Measurements from ENCODE around the gene BRD1.

Gene BRD1

DNA sequence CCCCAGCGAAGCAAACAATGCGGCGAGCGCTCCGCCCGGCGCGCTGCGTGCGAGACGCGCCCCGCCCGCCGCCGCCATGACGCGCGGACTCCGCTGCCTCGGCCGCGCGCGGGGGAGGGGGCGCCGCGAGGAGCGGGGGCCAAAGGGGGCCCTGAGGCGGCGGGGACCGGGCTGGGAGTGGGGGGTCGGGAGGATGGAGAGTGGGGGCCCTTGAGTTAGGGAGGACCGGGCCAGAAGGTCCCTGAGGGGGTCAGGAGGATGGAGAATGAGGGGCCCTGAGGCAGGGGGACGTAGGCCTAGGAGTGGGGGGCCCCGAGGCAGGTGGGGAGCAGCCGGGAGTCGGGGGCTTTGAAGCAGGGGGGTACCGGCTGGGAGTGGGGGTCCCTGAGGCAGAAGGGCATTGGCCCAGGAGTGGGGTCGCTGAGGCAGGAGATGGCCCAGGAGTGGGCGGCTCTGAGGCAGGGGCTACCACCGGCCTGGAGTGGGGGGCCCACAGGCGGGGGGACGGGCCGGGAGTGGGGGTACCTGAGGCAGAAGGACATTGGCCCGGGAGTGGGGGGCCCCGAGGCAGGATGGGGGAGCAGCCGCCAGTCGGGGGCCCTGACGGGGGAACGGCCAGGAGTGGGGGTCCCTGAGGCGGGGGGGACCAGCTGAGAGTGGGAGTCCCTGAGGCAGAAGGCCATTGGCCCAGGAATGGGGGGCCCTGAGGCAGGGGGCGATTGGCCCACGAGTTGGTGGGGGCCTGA, at the start of gene BRD1:
TSS of gene BRD1 (minus strand) at position 21 of the 746 bp plus-strand sequence. CDS start 3,556 bp downstream, outside the sequence.
- in situ Hi-C loops (cut with MboI; ENCODE audit: low sequenced_read_pairs): no loop called here

DNA sequence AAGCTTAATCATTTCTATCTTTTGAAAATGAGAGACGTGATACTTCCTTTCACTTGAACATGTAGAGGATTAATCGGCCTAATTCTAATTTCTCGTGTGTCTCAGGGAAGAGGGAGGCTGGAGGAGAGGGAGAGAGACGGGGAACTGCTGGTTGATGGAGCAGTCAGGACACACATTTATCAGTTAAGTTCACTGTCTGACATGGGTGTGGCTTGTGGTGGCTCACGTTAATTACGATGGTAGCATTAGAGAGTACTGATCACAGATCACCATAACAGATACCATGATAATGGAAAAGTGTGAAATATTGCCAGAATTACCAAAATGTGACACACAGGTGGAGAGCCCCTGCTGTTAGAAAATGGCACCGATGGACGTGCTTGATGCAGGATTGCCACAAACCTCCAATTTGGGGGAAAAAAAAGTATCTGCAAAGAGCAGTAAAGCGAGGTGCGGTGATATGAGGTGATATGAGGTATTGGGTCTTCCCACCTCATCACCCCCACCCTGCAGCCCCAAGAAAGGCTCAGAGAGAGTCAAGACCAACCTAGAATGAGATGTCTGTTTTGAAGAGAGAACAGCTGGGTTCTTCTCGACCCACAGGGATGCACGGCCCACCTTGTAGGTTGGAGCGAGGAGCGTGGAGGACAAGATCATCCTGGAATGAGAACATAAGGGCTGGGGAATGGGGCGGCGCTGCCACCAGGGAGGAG, 45.7 kb upstream of the BRD1 start:
- in situ Hi-C loops (cut with MboI; ENCODE audit: low sequenced_read_pairs): no loop called here

DNA sequence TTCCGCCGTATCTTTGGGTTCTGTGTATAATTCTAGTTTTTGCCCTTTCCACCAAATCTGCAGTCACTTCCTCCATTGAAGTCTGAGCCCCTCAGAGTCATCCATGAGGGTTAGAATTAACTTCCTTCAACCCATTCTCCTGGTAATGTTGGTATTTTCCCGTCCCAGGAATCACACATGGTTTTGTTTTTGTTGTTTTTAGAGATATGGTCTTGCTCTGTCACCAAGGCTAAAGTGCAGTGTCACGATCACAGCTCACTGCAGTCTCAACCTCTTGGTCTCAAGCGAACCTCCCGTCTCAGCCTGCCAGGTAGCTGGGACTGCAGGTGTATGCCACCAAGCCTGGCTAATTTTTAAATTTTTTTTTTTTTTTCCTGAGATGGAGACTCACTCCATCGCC, 44.7 kb upstream of the BRD1 start:
- in situ Hi-C loops (cut with MboI; ENCODE audit: low sequenced_read_pairs): no loop called here

DNA sequence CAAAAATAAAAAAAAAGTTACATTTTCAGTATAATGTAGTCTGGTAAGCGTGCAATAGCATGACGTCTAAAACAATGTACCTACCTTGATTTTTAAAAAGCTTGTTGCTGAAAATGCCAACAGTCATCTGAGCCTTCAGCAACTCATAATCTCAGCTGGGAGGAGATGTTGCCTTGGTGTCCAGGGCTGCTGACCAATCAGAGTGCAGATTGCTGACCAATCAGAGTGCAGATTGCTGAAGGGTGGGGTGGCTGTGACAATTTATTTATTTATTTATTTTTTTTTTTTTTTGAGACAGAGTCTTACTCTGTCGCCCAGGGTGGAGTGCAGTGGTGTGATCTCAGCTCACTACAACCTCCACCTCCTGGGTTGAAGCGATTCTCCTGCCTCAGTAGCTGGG, 43.8 kb upstream of the BRD1 start:
- in situ Hi-C loops (cut with MboI; ENCODE audit: low sequenced_read_pairs): no loop called here

DNA sequence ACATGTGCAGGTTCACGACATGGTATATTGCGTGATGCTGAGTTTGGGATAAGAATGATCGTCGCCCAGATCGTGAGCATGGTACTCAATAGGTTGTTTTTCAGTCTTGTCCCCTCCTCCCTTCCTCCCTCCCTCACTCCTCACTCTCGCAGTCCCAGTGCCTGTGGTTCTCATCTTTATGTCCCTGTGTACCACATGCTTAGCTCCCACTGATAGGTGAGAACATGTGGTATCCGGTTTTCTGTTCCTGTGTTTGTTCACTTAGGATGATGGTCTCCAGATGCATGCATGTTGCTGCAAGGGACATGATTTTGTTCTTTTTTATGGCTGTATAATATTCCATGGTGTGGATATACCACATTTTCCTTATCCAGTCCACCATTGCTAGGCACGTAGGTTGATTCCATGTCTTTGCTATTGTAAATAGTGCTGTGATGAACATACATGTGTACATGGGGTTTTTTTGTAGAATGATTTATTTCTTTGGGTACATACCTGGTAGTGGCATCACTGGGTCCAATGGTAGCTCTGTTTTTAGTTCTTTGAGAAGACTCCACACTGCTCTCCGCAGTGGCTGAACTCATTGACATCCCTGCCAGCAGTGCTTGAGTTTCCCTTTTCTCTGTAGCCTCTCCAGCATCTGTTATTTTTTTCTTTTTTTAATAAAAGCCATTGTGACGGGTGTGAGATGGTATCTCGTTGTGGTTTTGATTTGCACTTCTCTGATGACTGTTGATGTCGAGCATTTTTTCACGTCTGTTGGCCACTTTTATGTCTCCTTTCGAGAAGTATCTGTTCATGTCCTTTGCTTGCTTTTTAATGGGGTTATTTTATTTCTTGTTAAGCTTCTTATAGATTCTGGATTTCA, 42.4 kb upstream of the BRD1 start:
- in situ Hi-C loops (cut with MboI; ENCODE audit: low sequenced_read_pairs): no loop called here

DNA sequence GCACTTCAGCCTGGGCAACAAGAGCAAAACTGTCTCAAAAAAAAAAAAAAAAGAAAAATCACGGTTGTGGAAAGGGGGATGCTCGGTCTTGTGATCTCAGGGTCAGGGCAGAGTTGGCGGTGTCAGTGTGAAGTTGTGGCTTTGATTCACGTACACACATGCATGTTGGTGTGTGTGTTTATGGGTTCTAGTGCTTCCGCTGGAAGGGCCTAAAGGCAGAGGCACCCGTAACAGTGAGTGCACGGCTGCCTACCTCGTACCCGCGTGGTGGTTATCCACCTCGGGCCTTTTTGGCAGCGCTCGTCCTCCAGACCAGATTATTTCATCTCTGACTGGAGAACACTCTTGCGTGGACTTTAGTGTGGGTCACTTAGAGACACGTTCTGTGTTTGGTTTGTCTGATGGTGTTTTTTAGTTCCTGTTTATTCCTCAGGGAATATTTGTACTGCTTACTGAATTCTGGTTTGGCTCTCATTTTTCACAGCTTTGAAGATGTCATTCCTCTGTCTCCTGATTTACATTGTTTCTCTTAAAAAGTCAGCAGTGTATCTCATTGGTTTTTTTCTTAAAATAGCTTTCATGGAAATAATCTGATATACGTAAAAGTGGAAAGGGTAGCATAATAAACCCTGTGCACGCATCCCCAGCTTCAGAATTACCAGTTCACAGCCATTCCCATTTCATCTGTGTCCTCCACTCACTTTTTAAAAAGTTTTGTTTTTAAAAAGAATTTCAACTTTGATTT, 41.6 kb upstream of the BRD1 start:
- in situ Hi-C loops (cut with MboI; ENCODE audit: low sequenced_read_pairs): no loop called here

DNA sequence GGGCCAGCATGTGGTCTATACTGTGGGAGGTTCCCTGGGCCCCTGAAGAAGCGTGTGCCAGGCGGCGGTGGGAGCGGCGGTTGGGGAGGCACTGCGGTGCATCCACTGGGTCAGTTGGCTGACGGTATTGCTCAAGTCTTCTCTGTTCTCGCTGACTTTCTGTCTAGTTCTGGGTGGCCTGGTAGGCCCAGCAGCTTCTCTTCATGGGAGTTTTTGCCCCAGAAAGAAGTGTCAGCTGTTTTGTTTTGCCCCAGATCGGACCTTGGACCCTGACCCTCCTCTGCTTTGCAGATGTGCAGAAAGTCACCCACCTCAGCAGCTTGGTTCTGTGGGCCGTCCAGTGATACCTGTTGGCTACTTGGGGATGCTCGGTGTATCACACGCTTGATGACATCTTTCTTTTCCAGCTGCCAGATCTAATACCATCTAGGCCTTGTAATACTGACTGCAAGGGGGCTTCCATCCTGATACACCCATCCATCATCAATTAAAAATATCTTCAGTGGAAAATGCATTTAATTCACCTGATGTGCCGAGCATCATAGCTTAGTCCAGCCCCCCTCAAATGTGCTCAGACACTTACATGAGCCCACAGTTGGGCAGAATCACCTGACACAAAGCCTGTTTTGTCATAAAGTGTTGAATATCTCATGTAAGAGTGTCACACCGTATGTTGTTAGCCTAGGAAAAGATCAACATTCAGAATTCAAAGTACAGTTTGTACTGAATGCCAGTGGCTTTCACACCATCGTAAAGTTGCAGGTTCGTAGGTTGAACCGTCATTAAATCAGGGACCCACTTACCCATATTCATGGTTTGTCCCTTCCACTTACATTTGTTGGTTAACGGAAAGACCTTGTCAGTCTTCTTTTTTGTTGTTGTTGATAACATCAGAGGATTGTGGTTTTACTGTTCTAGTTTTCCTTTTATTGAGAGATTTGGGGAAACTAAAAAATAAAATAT, 39.9 kb upstream of the BRD1 start:
- in situ Hi-C loops (cut with MboI; ENCODE audit: low sequenced_read_pairs): no loop called here

DNA sequence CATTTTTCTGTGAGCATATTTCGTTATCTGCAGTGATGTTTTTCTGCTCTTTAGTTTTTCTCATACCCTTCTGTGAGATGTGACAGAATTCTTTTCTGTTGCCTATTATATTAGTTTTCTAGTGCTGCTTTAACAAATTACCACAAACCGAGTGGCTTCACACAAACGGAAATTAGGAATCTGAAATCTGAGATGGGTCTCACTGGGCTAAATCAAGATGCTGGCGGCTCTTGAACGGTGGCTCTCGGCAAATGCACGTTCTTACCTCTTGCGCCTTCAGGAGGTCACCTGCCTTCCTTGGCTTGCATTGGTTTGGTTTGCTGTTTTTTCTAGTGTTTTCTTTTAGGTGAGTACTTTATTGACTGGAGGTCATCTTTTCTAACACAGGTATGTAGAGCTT, 39.0 kb upstream of the BRD1 start:
- in situ Hi-C loops (cut with MboI; ENCODE audit: low sequenced_read_pairs): no loop called here

DNA sequence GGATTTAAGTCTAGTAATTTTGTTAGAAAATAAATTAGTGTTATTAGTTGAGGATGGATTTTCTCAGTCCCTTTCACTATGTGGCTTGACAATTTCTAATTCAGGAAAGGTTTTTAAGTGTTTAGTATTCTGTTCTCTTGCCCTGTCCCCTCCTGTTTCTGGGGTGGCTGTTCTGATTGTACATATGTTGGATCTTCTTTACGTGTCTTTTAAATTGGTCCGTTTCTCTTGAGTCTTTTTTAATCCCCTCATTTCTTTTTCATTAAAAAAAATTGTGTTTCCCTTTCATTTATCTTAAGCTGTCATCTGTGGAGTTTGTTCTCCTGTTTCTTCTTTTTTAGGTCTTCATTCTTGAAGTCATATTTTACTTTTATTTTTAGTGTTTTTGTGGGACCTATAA, 38.5 kb upstream of the BRD1 start:
- in situ Hi-C loops (cut with MboI; ENCODE audit: low sequenced_read_pairs): no loop called here

DNA sequence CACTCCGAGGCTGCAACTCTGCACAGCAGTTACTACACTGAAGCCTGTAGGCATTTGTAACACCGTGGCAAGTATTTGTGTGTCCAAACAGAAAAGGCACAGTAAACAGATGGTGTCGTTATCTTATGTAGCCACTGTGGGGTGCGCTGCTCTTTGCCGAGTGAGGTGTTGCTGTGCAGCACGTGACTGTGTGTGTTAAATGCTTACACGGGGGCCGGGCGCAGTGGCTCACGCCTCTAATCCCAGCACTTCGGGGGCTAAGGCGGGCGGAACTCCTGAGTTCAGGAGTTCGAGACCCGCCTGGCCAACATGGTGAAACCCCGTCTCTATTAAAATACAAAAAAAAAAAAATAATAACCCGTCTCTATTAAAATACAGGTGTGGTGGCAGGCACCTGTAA, 37.5 kb upstream of the BRD1 start:
- in situ Hi-C loops (cut with MboI; ENCODE audit: low sequenced_read_pairs): no loop called here

DNA sequence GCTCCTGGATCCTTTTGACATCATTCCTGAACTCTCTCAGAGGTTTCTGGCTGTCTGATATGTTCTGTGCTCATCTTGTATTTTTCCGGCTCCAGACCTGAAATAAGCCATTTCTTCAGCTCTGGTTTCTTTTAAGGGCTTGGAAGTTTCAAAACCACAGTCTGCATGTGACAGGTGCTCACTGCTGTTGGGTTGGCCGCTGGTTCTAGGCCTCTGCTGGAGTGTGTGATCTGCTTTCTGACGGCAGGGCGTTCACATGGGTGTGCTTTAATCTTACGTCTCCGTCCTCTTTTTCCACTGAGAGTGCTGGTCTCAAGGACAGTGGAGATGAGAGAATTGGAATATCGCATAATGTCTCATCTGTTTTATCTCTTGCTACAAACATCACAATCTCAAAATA, 36.3 kb upstream of the BRD1 start:
- in situ Hi-C loops (cut with MboI; ENCODE audit: low sequenced_read_pairs): no loop called here

DNA sequence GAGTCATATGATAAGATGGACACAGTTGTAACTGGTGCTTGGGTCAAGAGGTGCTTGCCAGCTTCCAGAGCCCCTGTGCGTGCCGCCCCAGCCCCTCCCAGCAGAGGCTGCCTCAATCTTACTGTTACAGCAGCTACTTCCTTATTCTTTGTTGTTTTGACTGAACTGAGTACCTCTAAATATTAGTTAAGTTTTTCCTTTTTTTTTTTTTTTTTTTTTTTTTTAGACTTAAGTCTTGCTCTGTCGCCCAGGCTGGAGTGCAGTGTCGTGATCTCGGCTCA, 34.8 kb upstream of the BRD1 start:
- in situ Hi-C loops (cut with MboI; ENCODE audit: low sequenced_read_pairs): no loop called here

DNA sequence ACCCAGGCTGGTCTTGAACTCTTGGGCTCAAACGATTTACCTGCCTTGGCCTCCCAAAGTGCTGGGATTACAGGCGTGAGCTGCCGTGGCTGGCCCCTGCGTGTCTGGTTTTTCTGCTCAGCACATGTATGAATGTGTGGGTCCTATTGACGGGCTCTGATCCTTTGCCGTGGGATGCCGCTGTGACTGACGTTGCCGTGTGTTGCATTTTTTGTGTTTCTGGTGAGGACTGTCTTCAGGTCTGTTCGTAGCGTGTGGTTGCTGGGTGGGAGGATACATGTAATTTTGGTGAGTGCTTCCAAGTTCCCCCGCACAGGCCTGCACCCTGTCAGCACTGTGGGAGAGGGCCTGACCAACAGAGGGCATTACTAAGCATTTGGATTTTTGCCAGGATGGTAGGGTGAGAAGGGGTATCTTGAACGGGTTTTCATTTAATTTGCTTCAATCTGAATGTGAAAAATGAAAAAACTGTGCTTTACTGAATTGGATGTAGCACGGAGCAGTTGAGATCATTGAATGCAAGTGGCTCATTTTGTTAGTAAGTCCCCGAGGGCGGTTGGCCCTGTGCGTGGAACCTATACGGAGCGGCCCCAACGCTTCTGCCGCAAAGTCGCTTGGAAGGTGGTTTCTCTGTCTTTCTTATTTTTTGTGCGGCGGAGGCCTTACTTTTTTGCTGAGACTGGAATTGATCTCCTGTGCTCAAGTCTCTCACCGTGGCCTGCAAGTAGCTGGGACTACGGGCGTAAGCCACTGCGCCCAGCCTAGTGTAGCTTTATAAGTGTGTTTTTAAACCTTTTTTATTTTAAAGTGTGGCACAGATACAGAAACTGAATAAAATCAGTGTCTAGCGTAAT, 34.2 kb upstream of the BRD1 start:
- in situ Hi-C loops (cut with MboI; ENCODE audit: low sequenced_read_pairs): no loop called here

DNA sequence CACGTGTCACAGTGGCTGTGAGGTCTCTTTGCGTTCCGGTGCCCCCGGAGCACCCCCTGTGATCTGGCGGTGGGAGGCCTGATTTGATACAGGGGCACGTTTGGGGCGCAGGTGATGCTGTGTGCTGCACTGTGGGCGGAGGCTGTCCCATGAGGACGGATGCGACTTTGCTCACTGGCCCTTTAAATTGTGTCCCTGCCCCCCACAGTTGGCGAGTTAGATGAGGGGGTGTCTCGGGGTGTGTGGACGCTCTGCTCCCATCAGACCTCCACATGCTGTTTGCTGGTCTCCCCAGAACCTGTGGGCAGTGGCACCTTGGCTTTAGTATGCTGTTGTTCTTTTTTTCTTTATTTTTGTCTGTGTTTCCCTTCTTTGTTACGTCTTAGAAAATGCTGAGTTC, 31.2 kb upstream of the BRD1 start:
- in situ Hi-C loops (cut with MboI; ENCODE audit: low sequenced_read_pairs): no loop called here

DNA sequence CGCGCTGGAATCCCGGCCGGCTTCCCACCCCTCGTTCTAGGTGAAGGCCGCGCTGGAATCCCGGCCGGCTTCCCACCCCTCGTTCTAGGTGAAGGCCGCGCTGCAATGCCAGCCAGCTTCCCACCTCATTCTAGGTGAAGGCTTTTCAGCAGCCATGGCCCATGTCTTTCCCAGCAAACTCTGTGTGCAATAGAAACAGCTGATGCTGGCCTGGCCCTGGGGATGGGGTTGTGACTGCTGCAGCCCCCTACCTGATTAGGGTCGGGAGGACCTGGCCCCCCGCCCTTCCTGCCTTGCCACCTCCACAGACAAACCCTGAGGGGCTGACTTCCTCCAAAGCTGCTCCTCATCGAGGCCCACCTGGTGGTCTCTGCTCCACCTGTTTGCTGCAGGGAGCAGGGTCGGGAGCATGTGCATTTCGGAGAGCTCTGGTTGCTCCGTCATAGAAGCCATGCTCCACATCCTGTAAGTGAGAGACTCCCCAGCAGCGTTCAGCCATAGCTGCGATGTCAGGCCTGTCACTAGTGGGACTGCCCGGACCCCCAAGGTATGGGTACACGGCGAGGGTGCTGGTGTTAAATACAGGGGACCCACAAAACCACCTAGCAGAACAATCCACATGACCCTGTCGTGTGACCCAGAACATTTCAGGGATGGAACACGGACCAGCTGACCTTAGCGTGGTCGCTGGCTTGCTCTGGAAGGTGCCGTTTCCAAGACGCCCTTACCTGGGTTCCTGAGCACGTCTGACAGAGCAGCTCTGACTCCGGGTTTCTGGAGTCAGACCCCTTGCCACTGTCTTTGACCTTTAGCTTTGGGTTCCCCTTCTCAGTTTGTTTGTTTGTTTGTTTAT, 29.3 kb upstream of the BRD1 start:
- in situ Hi-C loops (cut with MboI; ENCODE audit: low sequenced_read_pairs): no loop called here

DNA sequence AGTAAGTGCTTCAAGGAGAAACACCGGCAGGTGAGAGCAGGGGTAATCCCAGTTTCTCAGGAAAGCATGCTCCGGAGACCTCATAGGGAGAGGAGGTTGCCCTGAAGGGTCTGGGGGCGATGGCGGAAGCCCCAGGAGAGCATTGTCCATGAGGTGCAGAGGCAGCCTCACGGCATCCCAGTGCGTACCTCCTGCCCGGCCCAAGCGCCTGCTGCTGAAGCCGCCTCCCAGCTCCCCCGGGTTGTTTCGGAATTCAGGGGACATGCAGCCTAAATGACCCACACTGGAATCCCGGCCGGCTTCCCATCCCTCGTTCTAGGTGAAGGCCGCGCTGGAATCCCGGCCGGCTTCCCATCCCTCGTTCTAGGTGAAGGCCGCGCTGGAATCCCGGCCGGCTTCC, 28.7 kb upstream of the BRD1 start:
- in situ Hi-C loops (cut with MboI; ENCODE audit: low sequenced_read_pairs): no loop called here

DNA sequence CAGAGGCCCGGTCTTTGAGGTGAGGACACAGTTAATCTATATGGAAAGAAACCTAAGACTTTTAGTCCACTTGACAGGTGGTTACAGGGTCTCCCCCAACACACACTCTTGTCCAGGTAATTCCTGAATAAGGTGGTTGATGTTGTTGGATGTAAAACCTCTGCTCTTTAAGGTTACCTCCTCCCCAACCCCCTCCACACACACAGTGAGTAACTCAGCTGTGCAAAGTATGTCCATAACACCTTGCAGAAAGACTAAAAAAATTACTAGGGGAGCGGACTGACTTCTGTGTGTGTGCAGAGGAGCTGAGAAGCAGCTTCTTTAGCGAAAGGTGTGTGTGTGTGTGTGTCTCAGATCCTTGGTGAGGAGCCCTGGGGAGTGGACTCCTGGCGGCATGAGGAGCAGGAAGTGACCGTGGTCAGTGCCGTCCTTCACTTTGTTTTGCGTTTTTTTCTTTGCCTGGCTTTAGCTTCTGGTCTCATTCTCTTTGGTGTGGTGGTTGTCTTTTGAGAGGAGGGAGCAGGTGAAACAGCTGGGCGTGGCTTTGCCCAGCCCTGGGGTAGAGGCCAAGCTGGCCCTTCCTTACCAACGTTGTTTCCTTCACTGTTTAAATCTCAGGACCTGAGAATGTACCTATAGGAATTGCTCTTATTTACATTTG, 27.7 kb upstream of the BRD1 start:
- in situ Hi-C loops (cut with MboI; ENCODE audit: low sequenced_read_pairs): no loop called here

Data from HL-60/S4 treated with phorbol 12-myristate 13-acetate at 8.2 ng/mL for 4 days and 3 days (cell line).